SK-MEL-5 (cell line): ENCODE results near the gene SMARCAD1. TPM values are rescaled to one million over a fixed set of nuclear protein-coding genes. Genes with fewer than 3 reads are reported as not detected.

Experiments
- DNase-seq: peaks from one replicate; pipeline ENCODE4 v3.0.0-alpha.2; 2016; ENCODE audit warnings: low read depth, low spot score
- in situ Hi-C: cut with HindIII; loops from 2 replicates; pipeline ENCODE4 v1.10.0; 2016; ENCODE audit warnings: low sequenced_read_pairs, high pct_unique_total_duplicates, low pct_unique_long_range_greater_than_20kb
- polyA plus RNA-seq, 2 experiments: library from polyadenylated mRNA; depleted of rRNA; stranded (reverse); fragments of >200 nt; gene quantifications; 2 replicates each; pipeline ENCODE4 v1.2.3, GENCODE V29; 2015
- total RNA-seq: library from RNA; depleted of rRNA; stranded (reverse); fragments of >200 nt; shearing (Covaris generic); gene quantifications from 2 replicates; pipeline ENCODE4 v1.2.3, GENCODE V29; 2014; rRNA removed

The SMARCAD1 gene
- total RNA-seq: 40.7 TPM in 2 replicates
- polyA plus RNA-seq (2015; cell fraction: cytosol; rRNA removed): 18.5 and 26.3 TPM in 2 replicates
- polyA plus RNA-seq (2015; cell fraction: nucleus; rRNA removed): 125 and 143 TPM in 2 replicates

GRCh38 chr4:94207469-94208224 is at the start of gene SMARCAD1:
Gene SMARCAD1 (plus strand): TSS chr4:94207865. CDS start chr4:94208395, 530 bp downstream.
- peak; percentile 93 for DNase-seq
- in situ Hi-C loops: no loop called here

- DNase-seq: no peak
- in situ Hi-C loops: no loop called here
Observed at GRCh38 chr4:94158883-94159282, 48.8 kb upstream of the SMARCAD1 start.

DNA sequence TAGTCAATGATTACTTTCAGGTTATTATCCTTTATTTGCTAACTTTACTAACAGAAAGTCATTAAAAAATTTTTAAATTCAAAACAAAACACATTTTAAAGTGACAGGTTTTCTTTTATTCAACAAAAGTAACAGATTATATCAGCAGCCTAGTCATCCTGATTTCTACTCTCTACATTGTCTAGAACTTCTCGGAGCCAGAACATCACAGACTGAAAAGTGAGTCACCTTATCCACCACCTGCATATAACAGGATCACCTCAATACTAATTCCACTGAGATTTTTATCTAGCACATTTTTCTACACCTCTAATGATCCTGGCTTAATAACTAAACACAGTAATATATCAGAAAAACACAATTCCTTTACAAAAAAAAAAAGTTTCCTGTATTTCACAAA is 47.9 kb upstream of the SMARCAD1 start:
- DNase-seq: no peak
- in situ Hi-C loops: no loop called here

- no peak for DNase-seq
- in situ Hi-C loops: no loop called here
Observed at GRCh38 chr4:94160774-94161173, 46.9 kb upstream of the SMARCAD1 start.

GRCh38 chr4:94165256-94165655 is 42.4 kb upstream of the SMARCAD1 start:
- no peak for DNase-seq
- in situ Hi-C loops: no loop called here

DNA sequence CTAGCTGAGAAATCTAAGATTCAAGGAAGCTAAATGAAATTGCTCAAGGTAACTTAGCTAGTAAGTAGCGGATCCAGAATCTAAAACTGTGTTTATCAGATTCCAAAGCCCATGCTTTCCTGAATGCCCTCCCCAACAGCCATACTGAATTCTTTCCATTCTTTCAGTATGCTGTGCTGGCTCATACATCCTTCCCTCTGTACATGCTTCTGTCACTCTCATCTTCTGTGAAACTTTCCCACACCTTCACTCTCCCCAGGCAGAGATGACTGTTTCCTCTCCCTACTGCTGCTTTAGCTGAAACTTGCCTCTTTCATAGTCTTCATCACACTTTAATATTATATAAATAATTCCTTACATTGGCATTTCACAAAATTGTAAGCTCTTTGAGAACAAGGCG is 39.3 kb upstream of the SMARCAD1 start:
- no peak for DNase-seq
- in situ Hi-C loops: no loop called here

DNA sequence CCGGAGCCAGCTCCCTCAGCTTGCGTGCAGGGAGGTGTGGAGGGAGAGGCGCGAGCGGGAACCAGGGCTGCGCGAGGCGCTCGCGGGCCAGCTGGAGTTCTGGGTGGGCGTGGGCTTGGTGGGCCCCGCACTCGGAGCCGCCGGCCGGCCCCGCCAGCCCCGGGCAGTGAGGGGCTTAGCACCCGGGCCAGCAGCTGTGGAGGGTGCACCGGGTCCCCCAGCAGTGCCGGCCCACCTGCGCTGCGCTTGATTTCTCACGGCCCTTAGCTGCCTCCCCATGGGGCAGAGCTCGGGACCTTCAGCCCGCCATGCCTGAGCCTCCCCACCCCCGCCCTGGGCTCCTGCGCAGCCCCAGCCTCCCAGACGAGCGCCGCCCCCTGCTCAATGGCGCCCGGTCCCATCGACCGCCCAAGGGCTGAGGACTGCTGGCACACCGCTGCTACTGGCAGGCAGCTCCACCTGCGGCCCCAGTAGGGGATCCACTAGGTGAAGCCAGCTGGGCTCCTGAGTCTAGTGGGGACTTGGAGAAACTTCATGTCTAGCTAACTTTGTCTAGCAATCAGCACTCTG is 37.8 kb upstream of the SMARCAD1 start:
- in situ Hi-C loops: no loop called here
- no peak for DNase-seq

GRCh38 chr4:94171616-94172015 is 36.0 kb upstream of the SMARCAD1 start:
- no peak for DNase-seq
- in situ Hi-C loops: no loop called here

DNA sequence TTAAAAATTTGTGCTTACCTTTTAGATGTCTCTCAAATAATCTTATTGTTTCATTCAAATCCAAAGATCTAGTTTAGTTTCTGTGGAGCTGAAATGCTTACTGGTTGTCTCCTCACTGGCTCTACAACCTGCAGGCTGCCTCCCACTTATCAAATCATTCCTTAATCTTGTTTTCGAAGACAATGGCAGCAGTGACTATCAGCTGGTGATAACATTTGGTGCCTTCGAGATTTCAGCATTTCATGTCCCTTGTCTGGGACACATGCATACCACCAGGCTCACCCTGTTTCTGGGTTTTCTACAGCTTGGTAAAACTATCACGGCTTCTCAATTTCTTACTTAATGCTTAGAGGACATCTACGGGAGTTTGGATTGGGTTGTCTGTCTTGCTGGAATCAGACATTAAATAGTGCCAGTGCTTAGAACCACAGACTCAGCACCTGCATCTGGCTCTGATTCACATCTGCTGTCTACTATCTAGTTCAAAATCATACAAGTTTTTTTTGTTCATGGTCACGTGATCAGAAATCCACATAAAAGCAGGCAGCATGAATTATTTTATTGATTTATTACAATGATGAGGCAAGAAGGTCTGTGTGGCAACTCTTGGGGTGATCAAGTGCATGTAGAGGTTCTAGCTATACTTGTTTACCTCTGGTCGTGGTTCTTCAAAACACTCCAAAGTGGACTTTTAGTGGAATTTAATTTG is 32.0 kb upstream of the SMARCAD1 start:
- in situ Hi-C loops: no loop called here

DNA sequence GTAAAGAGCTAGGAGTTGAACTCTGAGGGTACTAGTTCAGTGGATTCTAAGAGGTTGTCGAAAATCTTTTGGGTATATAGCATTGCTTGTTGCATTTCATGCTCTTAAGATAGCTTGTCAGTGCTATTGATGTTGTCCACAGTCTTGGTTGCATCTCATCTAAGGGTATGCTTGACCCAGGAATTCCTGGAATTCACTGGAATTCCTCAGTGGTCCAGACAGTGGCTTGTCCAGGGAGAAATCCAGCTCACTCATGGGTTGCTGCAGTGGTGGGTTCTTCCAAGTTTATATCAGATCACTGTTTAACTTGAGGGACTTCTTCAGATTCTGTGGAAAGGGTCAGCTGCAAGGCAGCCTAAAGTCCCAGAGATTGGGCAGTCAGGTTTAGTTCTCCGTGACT is 29.8 kb upstream of the SMARCAD1 start:
- in situ Hi-C loops: no loop called here

More for the DNA sequence above, 32.0 kb upstream of the SMARCAD1 start:
- DNase-seq: no peak

GRCh38 chr4:94181815-94182214 is 25.9 kb upstream of the SMARCAD1 start:
- DNase-seq: no peak
- in situ Hi-C loops: no loop called here

More for the DNA sequence above, 29.8 kb upstream of the SMARCAD1 start:
- no peak for DNase-seq

- DNase-seq: no peak
- in situ Hi-C loops: no loop called here
Observed at GRCh38 chr4:94202769-94203168, 4.9 kb upstream of the SMARCAD1 start.

- in situ Hi-C loops: no loop called here
Observed at GRCh38 chr4:94208266-94208665, 601 bp downstream of the SMARCAD1 start.

DNA sequence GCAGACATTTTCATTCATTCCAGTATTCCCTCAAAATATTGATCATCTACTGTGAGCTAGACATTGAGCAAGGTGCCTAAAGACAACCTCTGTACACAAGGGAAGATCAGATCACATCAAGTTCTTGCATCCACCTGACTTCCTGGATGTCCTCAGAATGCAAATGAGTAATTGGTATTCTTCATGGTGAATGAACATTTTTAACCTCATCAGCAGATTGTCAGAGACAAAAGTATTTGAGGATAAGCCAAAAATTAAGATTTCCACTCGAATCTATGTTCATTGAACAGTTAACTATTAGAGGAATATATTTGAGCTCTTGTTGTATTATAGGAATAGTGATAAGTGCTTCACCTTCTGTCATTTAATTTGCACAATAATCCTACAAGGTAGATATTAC is 1.3 kb downstream of the SMARCAD1 start:
- in situ Hi-C loops: no loop called here
- no peak for DNase-seq

More at GRCh38 chr4:94208266-94208665, 601 bp downstream of the SMARCAD1 start:
- peak; percentile 0 for DNase-seq

GRCh38 chr4:94211861-94212260 is 4.2 kb downstream of the SMARCAD1 start:
- in situ Hi-C loops: no loop called here

GRCh38 chr4:94214703-94215319 is 7.1 kb downstream of the SMARCAD1 start:
- DNase-seq: no peak
- in situ Hi-C loops: no loop called here

More at GRCh38 chr4:94211861-94212260, 4.2 kb downstream of the SMARCAD1 start:
- DNase-seq: no peak

- in situ Hi-C loops: no loop called here
- DNase-seq: no peak
Observed at GRCh38 chr4:94216394-94216793, 8.7 kb downstream of the SMARCAD1 start.

DNA sequence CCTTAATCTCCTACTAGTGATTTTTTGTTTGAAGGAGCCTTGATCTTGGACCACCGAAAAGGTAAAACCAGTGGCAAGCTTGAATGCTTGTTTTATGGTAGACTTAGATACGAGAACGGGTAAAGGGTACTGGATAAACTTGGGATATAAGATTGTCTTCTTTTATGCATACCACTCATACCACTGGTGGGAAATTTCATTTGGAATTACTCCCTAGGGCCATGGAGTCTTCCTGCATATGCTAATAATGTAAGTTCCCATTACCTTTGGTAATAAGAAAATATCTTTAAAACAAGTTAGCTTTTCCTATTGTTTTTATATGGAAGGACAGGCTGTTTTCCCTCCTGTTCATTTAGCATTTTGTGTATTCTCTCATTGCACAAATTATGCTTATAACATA is 11.7 kb downstream of the SMARCAD1 start:
- in situ Hi-C loops: no loop called here
- DNase-seq: no peak
